IMR-90 (cell line): Measurements from ENCODE around the gene ZNF19. TPM values are rescaled to one million over a fixed set of nuclear protein-coding genes. Genes with fewer than 3 reads are reported as not detected.

Source experiments
- ATAC-seq: fragments of 200-7000 bp; cut with Tn5 transposase; 2 replicates; pipeline ENCODE4 v1.9.1; 2020; ENCODE audit warnings: low read depth, mild to moderate bottlenecking, moderate library complexity
- BruUV-seq: library from RNA; stranded (reverse); fragments of 400-500 nt; replicated peaks from 2 replicates; lab custom pipeline; 2021; lab: Mats Ljungman, UMichigan
- CTCF ChIA-PET: fragments of 300-600 bp; formaldehyde crosslinking; extraction: SDS; loops from one replicate; lab custom pipeline; 2021; ENCODE audit warnings: antibody characterized with exemption; lab: Yijun Ruan, JAX
- POLR2A ChIA-PET: fragments of 300-600 bp; sonication (Branson Sonifier 250); formaldehyde crosslinking; loops from one replicate; lab custom pipeline; 2022; ENCODE audit warnings: antibody characterized with exemption; ENCODE audit not compliant: unreplicated experiment; lab: Charles Lee
- DNase-seq: peaks from one replicate; pipeline ENCODE4 v3.0.0; 2013
- H2AFZ ChIP-seq: replicated peaks from 2 replicates; pipeline ENCODE3; 2013; ENCODE audit warnings: low read length, mild to moderate bottlenecking; ENCODE audit not compliant: poor library complexity
- H2AK5ac ChIP-seq: 2 replicates; pipeline ENCODE4 v1.6.1; 2013; ENCODE audit warnings: low read depth, low read length, inconsistent platforms
- H2AK9ac ChIP-seq: replicated peaks from 2 replicates; pipeline ENCODE3; 2013; ENCODE audit warnings: mild to moderate bottlenecking, low read depth, low read length, moderate library complexity; ENCODE audit not compliant: poor library complexity
- H2BK120ac ChIP-seq: 2 replicates; pipeline ENCODE4 v1.6.1; 2013; ENCODE audit warnings: low read depth, low read length, inconsistent platforms
- H2BK15ac ChIP-seq: 3 replicates; pipeline ENCODE4 v1.6.1; 2013; ENCODE audit warnings: low read depth, low read length, inconsistent platforms
- H2BK20ac ChIP-seq: 2 replicates; pipeline ENCODE4 v1.6.1; 2013; ENCODE audit warnings: low read depth, mild to moderate bottlenecking, inconsistent platforms, low read length, moderate library complexity
- H2BK5ac ChIP-seq: 2 replicates; pipeline ENCODE4 v1.6.1; 2013; ENCODE audit warnings: mild to moderate bottlenecking, low read depth, low read length, inconsistent platforms; ENCODE audit not compliant: poor library complexity, severe bottlenecking
- H3K14ac ChIP-seq: replicated peaks from 2 replicates; pipeline ENCODE4 v1.6.1; 2013; ENCODE audit warnings: low read depth, low read length, inconsistent platforms
- H3K18ac ChIP-seq: 2 replicates; pipeline ENCODE4 v1.6.1; 2013; ENCODE audit warnings: low read depth, low read length, control low read depth
- H3K23ac ChIP-seq: 2 replicates; pipeline ENCODE4 v1.6.1; 2013; ENCODE audit warnings: low read depth, low read length, inconsistent platforms
- H3K27ac ChIP-seq: 2 replicates; pipeline ENCODE4 v1.5.1; 2013; ENCODE audit warnings: mild to moderate bottlenecking, control low read depth, low read length; ENCODE audit not compliant: insufficient read depth
- H3K27me3 ChIP-seq: 2 replicates; pipeline ENCODE4 v1.6.1; 2013; ENCODE audit warnings: low read length; ENCODE audit not compliant: control insufficient read depth, insufficient read depth
- H3K36me3 ChIP-seq: 2 replicates; pipeline ENCODE4 v1.6.1; 2013; ENCODE audit warnings: low read length, mixed read lengths; ENCODE audit not compliant: control insufficient read depth, insufficient read depth
- H3K4ac ChIP-seq: 2 replicates; pipeline ENCODE4 v1.6.1; 2013; ENCODE audit warnings: low read depth, low read length, inconsistent platforms
- H3K4me1 ChIP-seq: 2 replicates; pipeline ENCODE4 v1.6.1; 2013; ENCODE audit warnings: low read length, mixed read lengths; ENCODE audit not compliant: control insufficient read depth, insufficient read depth
- H3K4me2 ChIP-seq: 2 replicates; pipeline ENCODE4 v1.6.1; 2013; ENCODE audit warnings: low read depth, mild to moderate bottlenecking, control low read depth, low read length, moderate library complexity
- H3K4me3 ChIP-seq: 2 replicates; pipeline ENCODE4 v1.5.1; 2013; ENCODE audit warnings: low read depth, mild to moderate bottlenecking, control low read depth, low read length, moderate library complexity; ENCODE audit not compliant: insufficient read depth
- H3K56ac ChIP-seq: 2 replicates; pipeline ENCODE4 v1.6.1; 2013; ENCODE audit warnings: low read length, inconsistent platforms; ENCODE audit not compliant: insufficient read depth; ENCODE audit errors: extremely low read depth
- H3K79me1 ChIP-seq, 2 experiments: 2 replicates each; pipeline ENCODE4 v1.6.1; 2013; ENCODE audit warnings: low read length in 2 of 2, inconsistent platforms in 1 of 2, low read depth in 1 of 2
- H3K9ac ChIP-seq: 2 replicates; pipeline ENCODE4 v1.6.1; 2013; ENCODE audit warnings: low read depth, low read length, control low read depth
- H3K9me1 ChIP-seq: 2 replicates; pipeline ENCODE4 v1.6.1; 2013; ENCODE audit warnings: low read length, inconsistent platforms; ENCODE audit not compliant: insufficient read depth
- H3K9me3 ChIP-seq: 2 replicates; pipeline ENCODE4 v1.6.1; 2013; ENCODE audit warnings: low read length; ENCODE audit not compliant: control insufficient read depth, insufficient read depth
- H4K20me1 ChIP-seq: 2 replicates; pipeline ENCODE4 v1.6.1; 2013; ENCODE audit warnings: low read length, inconsistent platforms; ENCODE audit not compliant: insufficient read depth
- H4K5ac ChIP-seq: 2 replicates; pipeline ENCODE4 v1.6.1; 2013; ENCODE audit warnings: mild to moderate bottlenecking, low read depth, low read length, control low read depth
- H4K8ac ChIP-seq, 2 experiments: 2 replicates each; pipeline ENCODE4 v1.6.1; 2013; ENCODE audit warnings: low read depth in 2 of 2, low read length in 2 of 2, control low read depth in 1 of 2, inconsistent platforms in 1 of 2
- H4K91ac ChIP-seq: 2 replicates; pipeline ENCODE4 v1.6.1; 2013; ENCODE audit warnings: low read depth, low read length, inconsistent platforms; ENCODE audit not compliant: insufficient read depth
- BHLHE40 ChIP-seq: fragments of 150-350 bp; IDR thresholded peaks from 2 replicates; pipeline ENCODE4 v1.6.1; 2016; ENCODE audit warnings: mild to moderate bottlenecking, low read depth, low read length
- CHD1 ChIP-seq: IDR thresholded peaks from 2 replicates; pipeline ENCODE4 v1.6.1; 2012; ENCODE audit warnings: low read depth, low read length, improper control_type of control experiment
- ELK1 ChIP-seq: fragments of 150-350 bp; IDR thresholded peaks from 2 replicates; pipeline ENCODE4 v1.6.1; 2016; ENCODE audit warnings: low read depth, mild to moderate bottlenecking, low read length, moderate library complexity, borderline replicate concordance
- FOS ChIP-seq: fragments of 150-350 bp; IDR thresholded peaks from 2 replicates; pipeline ENCODE4 v1.6.1; 2016; ENCODE audit warnings: low read depth, low read length
- MAFK ChIP-seq: IDR thresholded peaks from 2 replicates; pipeline ENCODE4 v1.6.1; 2012; ENCODE audit warnings: low read depth, low read length, improper control_type of control experiment
- MXI1 ChIP-seq: IDR thresholded peaks from 2 replicates; pipeline ENCODE4 v1.6.1; 2012; ENCODE audit warnings: low read depth, mild to moderate bottlenecking, low read length, moderate library complexity, borderline replicate concordance
- NFE2L2 ChIP-seq: fragments of 150-350 bp; IDR thresholded peaks from 2 replicates; pipeline ENCODE4 v1.6.1; 2016; ENCODE audit warnings: low read depth, mild to moderate bottlenecking, low read length
- POLR2A ChIP-seq: IDR thresholded peaks from 2 replicates; pipeline ENCODE4 v1.6.1; 2012; ENCODE audit warnings: mild to moderate bottlenecking, low read depth, low read length
- RAD21 ChIP-seq: IDR thresholded peaks from 2 replicates; pipeline ENCODE4 v1.6.1; 2012; ENCODE audit warnings: low read length, improper control_type of control experiment
- RCOR1 ChIP-seq: IDR thresholded peaks from 2 replicates; pipeline ENCODE4 v1.6.1; 2012; ENCODE audit warnings: mild to moderate bottlenecking, low read length, improper control_type of control experiment; ENCODE audit not compliant: insufficient replicate concordance
- RFX5 ChIP-seq: IDR thresholded peaks from 2 replicates; pipeline ENCODE4 v1.8.0; 2012; ENCODE audit warnings: low read depth, mild to moderate bottlenecking, low read length, moderate library complexity
- USF2 ChIP-seq: fragments of 150-350 bp; IDR thresholded peaks from 2 replicates; pipeline ENCODE4 v1.6.1; 2017; ENCODE audit warnings: mild to moderate bottlenecking, antibody characterized with exemption, low read length, low read depth
- WGBS, 2 experiments: methylation state at CpG; one replicate each; pipeline versions ENCODE4 v1.1.5 to v1.1.7; 2013; ENCODE audit warnings: missing lambda C conversion rate in 2 of 2; ENCODE audit not compliant: insufficient read length in 1 of 2; ENCODE audit errors: extremely low coverage in 2 of 2; 5-methylcytosine and 5-hydroxymethylcytosine counted together
- dilution Hi-C: fragments of 300-500 bp; cut with HindIII; formaldehyde crosslinking; loops from one replicate; pipeline ENCODE4 v1.14.3; 2018; ENCODE audit warnings: low sequenced_read_pairs; ENCODE audit not compliant: unreplicated experiment
- in situ Hi-C: fragments of 300-500 bp; cut with MboI; formaldehyde crosslinking; loops from 3 replicates; pipeline ENCODE4 v1.14.3; 2019; ENCODE audit warnings: low sequenced_read_pairs, inconsistent platforms, mixed read lengths
- intact Hi-C: fragments of 100-400 bp; cut with micrococcal nuclease; formaldehyde crosslinking; loops from 2 replicates; pipeline ENCODE4 v1.10.0; 2022
- polyA plus RNA-seq, 3 experiments: library from polyadenylated mRNA; depleted of rRNA; stranded (reverse); fragments of >200 nt; gene quantifications; 2 replicates each; pipeline ENCODE4 v1.2.3, GENCODE V29; 2012; ENCODE audit warnings: low replicate concordance in 1 of 3
- total RNA-seq: library from RNA; depleted of rRNA; stranded (reverse); fragments of >200 nt; gene quantifications from 2 replicates; pipeline ENCODE4 v1.2.3, GENCODE V29; 2012
- TF ChIP-seq, protein P1 (sequence below): conservative IDR thresholded peaks from 2 replicates; pipeline ENCODE4 v1.5.1; 2012; ENCODE audit warnings: mild to moderate bottlenecking, low read depth, low read length, improper control_type of control experiment

The ZNF19 gene
- total and polyA plus RNA-seq, 2 of the 4 experiments (the other 2 are of a cell fraction), result 0.89 to 2.9 TPM

GRCh38 chr16:71484006-71484893 lies 4.9 kb downstream of the ZNF19 start:
- H4K20me1 ChIP-seq, result no peaks in the 10 kb centered on the region
- H3K14ac ChIP-seq, result peak overlapping the region; percentile 80
- H2BK15ac ChIP-seq, result peak overlapping the region; percentile 22; the same call in 2 of the 3 replicates
- peak overlapping the region; percentile 89 for H2AK9ac ChIP-seq
- ATAC-seq (peak; percentile 98), DNase-seq (peak; percentile 96)
- peak overlapping the region; percentile 91 to 96 for H4K8ac ChIP-seq
- peak overlapping the region; percentile 93 for H3K4me2 ChIP-seq
- BruUV-seq, result no TSS peak
- no peaks in the 10 kb centered on the region for H3K4me1 ChIP-seq
- 0 out of 2 replicates have a peak, but pooled peaks cover 2% of the 10 kb centered on the region for H3K9me1 ChIP-seq
- H3K4ac ChIP-seq, result peak overlapping the region; percentile 86
- H4K5ac ChIP-seq, result peak overlapping the region; percentile 82
- H3K27me3 ChIP-seq, result no peaks in the 10 kb centered on the region; the same call in 1 of the 2 replicates
- peak overlapping the region; percentile 50 for H2BK120ac ChIP-seq
- H3K56ac ChIP-seq, result peak overlapping the region; percentile 78; the same call in 1 of the 2 replicates
- 1% methylated on average over 15 of the region's 44 CpGs; no CpG with 5 or more reads in 1 of the 2 experiments for WGBS, 2 experiments
- ChIA-PET POLR2A (no interaction called here), CTCF (no interaction called here)
- H2AK5ac ChIP-seq, result peak overlapping the region; percentile 52; the same call in 1 of the 2 replicates
- peak overlapping the region; percentile 96 for H2AFZ ChIP-seq
- H3K4me3 ChIP-seq, result peak overlapping the region; percentile 72
- dilution Hi-C loops (no loop called here), in situ Hi-C loops (loop anchor here (25.0 kb wide), 1 partner anchor 697 kb away; no protein-coding TSS in a partner anchor), intact Hi-C loops (loop anchor here (1.0 kb wide), 1 partner anchor 22 kb away; the partner anchor contains the start of gene ZNF23)
- H3K18ac ChIP-seq, result peak overlapping the region; percentile 60
- peak overlapping the region; percentile 90 for H2BK5ac ChIP-seq
- H3K23ac ChIP-seq, result peak overlapping the region; percentile 62; the same call in 1 of the 2 replicates
- H4K91ac ChIP-seq, result peak overlapping the region; percentile 73; the same call in 1 of the 2 replicates
- H3K27ac ChIP-seq, result peak overlapping the region; percentile 91
- H2BK20ac ChIP-seq, result no peak overlapping the region
- H3K9me3 ChIP-seq, result no peaks in the 10 kb centered on the region
- no peaks in the 10 kb centered on the region for H3K36me3 ChIP-seq
- H3K79me1 ChIP-seq, result peaks cover 6 to 7% of the 10 kb centered on the region in 2 experiments; a peak in 3 of 4 replicates
- peak overlapping the region; percentile 85 for H3K9ac ChIP-seq
- TF ChIP-seq CHD1 (peak; percentile 82; the same call in 1 of the 2 replicates), MAFK (no peak), RCOR1 (no peak), ELK1 (no peak), BHLHE40 (no peak; the same call in 1 of the 2 replicates), RAD21 (0 out of 2 replicates have a peak, but pooled peaks have one; percentile 2), FOS (no peak), MXI1 (0 out of 2 replicates have a peak, but pooled peaks have one; percentile 45), USF2 (no peak), RFX5 (no peak), POLR2A (peak; percentile 96), NFE2L2 (no peak)
- TF ChIP-seq, protein P1, sequence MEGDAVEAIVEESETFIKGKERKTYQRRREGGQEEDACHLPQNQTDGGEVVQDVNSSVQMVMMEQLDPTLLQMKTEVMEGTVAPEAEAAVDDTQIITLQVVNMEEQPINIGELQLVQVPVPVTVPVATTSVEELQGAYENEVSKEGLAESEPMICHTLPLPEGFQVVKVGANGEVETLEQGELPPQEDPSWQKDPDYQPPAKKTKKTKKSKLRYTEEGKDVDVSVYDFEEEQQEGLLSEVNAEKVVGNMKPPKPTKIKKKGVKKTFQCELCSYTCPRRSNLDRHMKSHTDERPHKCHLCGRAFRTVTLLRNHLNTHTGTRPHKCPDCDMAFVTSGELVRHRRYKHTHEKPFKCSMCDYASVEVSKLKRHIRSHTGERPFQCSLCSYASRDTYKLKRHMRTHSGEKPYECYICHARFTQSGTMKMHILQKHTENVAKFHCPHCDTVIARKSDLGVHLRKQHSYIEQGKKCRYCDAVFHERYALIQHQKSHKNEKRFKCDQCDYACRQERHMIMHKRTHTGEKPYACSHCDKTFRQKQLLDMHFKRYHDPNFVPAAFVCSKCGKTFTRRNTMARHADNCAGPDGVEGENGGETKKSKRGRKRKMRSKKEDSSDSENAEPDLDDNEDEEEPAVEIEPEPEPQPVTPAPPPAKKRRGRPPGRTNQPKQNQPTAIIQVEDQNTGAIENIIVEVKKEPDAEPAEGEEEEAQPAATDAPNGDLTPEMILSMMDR, result no peak
